Stimulated activated CD4-positive, alpha-beta T cell treated with anti-CD3 and anti-CD28 coated beads, Interleukin-4, amount 100 ng/mL, for 24 hours (primary cell): ENCODE data around the gene RPA1.
"Not testable (repeated sequence)": the region's sequence is repeated elsewhere in the genome, so short reads cannot be mapped to it uniquely, and the experiment has no call there.

Source experiments
- DNase-seq: peaks from one replicate; pipeline ENCODE4 v3.0.0-alpha.2; 2020

The RPA1 gene

DNA sequence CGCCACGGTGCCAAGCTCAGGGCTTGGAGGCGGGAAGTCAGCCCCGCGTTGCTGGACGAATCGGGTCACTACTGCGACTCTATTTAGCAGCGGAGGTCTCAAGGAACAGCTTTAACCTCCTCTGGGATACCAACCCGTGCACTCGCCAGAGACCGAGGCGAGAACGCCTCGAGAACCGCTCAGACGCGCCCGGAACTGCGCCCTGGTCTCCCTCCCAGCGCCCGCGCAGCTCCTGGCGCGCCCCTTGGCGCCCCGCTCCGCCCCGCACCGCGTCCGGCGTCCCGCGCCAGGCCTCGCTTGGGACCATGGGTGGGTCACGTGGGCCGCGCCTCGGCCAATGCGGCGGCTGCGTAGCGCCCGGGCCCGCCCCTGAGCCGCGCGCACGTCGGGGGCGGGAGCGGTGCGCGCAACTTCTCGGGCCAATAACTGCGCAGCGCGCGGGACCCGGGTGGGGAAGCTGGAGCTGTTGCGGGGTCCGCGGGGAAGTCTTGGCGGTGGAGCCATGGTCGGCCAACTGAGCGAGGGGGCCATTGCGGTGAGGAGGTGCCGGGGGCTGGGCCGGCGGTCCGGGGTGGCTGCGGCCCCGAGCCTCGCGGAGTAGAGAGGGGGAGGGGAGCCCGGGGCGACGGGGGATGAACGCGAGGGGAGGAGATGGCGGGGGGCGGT lies at the start of gene RPA1, which contains the start of gene SMYD4:
Gene RPA1, plus strand, starts transcription at position 414 of the 666 bp plus-strand sequence. Its CDS starts 89 bp downstream, at position 503.
Gene SMYD4, minus strand, starts transcription at position 311 of the 666 bp plus-strand sequence. CDS start 1,908 bp downstream, outside the sequence.
- DNase-seq = peak; percentile 89

DNA sequence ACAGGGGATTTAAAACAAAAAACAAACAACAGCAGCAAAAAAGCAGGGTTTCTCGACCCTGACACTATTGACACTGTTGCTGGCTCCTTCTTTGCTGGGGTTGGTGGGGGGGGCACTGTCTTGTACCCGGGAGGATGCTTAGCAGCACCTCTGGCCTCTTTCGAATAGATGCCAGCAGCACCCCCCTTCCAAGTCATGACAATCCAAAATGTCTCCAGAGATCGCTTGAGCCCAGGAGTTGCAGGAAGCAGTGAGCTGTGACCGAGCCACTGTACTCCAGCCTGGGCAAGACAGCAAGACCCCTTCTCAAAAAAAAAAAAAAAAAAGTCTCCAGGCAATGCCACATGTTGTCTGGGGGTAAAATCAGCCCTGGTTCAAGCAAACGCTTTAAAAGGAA lies 47.6 kb upstream of the RPA1 start:
- DNase-seq = no peak

DNA sequence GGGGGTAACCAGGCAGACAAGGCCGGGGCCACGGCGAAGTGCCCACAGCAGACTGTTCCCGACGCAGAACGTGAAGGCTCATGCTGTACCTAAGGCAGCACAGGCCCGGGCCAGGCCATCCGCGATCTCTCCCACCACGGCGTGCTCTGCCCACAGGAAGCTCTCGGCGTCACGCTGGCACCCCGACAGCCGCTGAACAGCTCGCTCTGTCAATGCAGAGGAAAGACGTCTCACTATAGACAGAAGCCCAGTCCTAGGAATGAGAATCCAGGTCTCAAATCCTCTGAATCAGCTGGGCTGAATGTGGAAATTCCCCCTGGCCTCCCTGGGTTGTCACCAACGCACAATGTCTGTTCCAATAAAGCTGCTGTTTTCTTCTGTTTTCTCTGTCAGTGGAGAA lies 46.5 kb upstream of the RPA1 start:
- no peak for DNase-seq

DNA sequence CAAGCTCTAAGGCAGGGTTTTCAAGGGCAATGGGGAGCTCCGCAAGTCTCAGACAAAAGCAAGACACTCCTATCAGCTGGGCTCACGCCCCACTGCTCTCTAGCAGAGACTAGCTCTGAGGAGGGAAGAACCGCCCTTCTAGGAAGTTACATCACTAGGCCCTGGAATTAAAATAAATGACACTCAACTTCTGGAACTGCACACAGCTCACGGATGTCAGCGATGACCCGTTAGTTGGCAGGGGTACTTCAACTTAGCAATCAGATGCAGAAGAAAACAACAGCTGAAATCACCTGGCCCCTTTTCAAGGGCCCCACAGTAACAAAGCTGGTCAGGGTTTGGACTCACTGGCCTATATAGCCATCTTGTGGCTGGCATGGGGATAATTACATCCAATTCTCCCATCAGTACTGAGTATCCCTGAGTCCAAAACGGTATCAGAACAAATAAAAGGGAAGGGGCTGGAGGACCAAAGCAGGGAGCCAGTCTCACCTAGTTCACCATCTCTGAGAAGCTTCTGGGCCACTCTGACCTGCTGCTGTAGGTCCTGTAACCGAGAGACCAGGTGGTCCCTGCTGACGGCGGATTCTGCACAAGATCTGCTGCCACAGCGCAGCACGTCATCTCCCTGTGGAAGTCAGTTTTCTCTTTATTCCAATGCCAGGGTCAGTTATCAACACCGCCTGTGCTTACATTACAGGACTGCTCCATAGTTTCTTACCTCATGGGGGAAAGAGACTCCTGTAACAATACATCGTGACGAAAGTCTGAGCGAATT lies 45.8 kb upstream of the RPA1 start:
- DNase-seq = no peak

DNA sequence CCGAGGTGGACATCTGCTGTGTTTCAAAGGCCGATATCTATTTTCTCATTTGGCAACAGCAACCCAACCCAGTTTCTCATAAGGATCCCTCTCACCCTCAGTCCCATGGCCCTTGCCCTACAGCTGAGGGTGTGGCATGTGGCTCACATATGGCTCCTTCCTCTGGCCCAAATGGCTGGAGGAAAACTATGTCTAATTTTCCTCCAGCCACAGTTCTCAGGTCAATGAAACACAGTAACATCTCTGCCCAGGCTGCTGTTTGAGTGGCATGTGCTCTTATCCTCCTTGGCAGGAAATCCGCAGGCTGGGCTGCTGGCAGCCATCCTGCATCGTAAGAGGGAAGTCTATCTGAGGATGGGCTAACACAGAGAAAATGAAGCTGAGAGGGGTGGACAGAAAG lies 43.9 kb upstream of the RPA1 start:
- DNase-seq = no peak

DNA sequence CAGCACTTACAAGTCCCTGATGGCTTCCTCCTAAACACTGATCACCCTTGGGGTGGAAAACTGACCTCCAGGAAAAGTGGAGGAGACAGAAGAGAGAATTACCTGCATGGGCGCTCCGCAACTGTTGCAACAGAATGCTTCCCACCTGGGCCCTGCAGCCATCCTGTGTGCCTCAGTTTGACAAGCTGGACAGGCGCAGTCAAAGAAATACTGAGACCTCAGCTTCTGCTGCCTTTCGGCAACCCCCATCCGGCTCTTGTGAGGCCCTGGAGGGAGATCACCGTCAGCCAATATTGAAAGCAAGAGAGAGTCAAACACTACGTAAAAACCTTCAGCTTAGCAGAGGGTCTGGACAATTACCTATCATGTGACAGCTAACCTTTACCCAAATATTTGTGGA lies 43.1 kb upstream of the RPA1 start:
- DNase-seq = no peak

DNA sequence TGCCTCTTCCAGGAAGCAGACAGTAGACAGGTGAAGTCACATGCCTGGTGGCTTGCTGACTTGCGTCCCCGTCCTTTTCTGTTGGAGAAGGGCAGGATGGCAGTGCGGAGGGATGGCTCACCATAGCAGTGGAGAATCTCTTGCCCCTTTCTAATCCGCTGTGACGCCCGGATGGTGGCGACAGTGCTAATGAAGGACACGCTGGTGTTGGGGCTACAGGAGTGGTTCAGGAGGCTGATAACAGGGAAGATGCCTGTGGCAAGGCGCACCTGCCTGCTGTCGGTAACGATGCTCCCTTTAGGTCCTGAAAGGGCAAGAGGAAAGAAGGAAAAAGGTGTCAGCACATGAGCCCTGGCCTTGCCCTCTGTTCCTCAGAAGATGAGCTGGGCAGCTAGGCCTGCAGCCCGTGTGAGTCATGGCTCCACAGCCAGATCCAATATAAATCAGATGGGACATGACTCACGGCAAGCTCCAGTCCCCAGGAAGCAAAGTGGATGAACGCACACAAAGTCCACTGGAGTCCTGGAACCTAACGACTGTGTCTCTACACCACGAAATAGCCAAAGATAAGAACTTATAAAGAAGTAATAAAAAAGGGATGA lies 42.4 kb upstream of the RPA1 start:
- no peak for DNase-seq

DNA sequence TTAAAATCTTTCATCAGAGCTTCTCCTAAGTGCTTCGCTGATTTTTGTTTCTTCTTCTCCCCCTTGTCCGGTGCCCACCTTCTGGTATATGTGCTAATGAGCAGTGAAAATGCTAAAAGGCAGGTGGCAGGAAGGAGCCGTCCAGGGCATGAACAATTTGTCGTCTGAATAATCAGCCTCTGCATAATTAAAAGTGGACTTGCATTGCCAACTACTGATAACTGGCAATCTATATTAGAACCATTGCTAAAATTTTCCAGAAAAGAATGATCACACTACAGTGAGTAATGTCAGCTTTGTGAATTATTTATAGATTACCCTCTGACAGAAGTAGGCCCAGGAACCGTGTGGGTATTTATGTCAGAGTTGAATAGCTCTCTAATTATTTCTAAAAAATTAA lies 39.9 kb upstream of the RPA1 start:
- no peak for DNase-seq

DNA sequence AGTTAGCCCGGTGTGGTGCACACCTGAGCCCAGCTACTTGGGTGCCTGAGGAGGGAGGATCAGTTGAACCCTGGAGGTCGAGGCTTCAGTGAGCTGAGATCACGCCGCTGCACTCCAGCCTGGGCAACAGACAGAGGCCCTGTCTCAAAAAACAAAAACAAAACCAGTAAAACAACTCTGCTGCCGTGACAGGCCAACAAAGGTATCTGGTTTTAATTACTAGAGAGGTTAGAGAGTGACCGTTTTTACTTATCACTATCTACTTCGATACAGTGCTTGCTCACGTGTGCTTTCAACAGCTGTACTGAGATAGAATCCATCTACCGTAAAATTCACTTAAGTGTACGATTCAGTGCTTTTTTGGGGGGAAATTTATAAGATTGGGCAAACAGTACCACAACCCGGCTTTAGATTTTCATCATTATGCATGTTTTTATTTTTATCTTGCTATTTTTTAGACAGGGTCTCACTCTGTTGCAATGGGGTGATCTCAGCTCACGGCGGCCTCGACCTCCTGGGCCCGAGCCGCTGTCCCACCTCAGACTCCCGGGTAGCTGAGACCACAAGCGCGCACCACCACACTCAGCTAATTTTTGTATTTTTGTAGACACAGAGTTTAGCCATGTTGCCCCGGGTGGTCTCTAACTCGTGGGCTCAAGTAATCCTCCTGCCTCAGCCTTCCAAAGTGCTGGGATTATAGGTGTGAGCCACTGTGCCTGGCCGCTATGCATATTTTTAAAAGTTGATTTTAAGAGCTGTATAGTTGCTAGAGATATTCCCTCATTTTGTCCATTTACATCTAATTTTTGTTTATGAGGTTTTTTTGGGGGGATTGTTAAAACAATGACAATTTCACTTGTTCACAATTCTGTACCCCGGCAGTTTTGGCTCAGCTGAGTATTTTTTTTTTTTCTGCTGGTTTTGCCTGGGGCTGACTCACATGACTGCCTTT lies 37.0 kb upstream of the RPA1 start:
- DNase-seq = no peak

DNA sequence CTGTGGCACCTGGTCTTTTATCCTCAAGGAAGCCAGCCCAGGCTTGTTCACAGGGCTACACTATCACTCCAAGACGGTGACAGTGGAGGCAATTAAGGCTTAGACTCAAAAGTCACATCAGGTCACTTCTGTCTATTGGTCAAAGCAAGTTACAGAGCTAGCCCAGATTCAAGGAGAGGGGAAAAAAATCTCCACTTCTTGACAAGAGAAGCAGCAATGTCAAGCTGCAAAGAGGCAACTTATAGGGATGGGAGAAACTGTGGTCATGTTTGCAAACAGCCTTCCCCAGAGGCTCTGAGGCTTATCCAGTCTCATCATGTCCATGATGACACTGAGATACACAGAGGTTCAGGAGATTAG lies 36.4 kb upstream of the RPA1 start:
- no peak for DNase-seq

DNA sequence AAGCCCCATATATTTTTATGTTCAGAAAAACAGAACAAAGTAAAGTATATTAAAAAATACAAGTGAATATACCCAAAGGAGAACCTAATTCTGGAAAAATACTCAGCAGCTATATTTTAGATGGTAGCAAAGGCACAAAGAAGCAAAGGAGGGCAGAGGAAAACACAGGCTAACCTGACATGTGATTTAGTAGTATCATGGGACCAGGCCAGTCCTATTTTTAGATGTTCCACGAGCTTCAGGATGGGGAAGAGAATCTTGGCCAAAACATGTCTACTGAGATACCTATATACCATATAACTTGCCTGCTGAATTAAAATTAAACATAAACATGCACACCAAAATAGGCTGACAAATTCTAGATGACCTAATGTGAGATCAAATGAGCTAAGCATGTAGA lies 33.0 kb upstream of the RPA1 start:
- DNase-seq = no peak

DNA sequence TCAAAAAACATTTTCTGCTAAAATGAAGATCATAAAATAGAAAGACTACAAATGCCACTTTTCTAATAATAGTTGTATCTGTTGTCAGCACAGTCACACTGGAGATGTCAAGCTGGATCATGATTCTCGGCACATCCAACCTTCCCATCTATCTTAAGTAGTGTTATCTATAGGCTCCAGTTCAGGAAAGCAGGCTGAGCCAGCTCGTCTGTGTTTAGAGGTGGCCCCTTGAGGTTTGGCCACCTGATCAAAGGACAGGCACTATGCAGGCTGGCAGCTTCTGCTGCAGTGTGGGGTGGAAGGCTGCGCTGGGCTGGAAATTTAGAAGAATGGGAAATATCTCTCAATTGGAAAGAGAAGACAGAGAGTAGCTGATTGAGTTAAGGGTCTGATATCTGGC lies 32.5 kb upstream of the RPA1 start:
- DNase-seq = no peak

DNA sequence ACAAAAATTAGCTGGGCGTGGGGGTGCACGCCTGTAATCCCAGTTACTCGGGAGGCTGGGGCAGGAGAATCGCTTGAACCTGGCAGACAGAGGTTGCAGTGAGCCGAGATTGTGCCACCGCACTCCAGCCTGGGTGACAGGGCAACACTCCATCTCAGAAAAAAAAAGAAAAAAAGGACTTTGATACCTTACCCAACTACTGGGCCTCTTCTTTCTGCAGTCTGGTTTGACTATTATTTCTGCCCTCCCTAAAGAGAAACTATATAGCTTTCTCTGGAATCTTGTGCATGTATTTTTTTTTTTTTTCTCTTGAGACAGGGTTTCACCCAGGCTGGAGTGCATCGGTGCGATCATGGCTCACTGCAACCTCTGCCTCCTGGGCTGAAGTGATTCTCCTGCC lies 32.0 kb upstream of the RPA1 start:
- not testable (repeated sequence) for DNase-seq

DNA sequence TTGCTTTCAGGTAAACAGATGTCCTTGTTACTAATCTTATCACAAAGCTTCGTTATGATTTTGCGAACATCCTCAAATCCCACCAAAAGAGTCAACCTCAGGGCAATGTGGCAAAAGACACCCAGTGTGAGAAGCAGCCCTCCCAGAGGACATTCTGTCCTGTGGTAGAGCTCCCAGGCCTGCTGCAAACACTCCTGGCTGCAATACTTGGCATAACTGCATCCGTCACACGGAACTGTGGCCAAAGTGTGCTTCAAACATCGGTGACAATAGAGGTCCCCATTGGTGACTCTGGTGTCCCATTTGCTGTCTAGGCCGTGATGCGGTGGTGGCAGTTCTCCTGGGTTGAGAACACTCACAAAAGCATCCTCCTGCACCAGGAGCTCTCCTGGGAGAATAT lies 29.6 kb upstream of the RPA1 start:
- no peak for DNase-seq

DNA sequence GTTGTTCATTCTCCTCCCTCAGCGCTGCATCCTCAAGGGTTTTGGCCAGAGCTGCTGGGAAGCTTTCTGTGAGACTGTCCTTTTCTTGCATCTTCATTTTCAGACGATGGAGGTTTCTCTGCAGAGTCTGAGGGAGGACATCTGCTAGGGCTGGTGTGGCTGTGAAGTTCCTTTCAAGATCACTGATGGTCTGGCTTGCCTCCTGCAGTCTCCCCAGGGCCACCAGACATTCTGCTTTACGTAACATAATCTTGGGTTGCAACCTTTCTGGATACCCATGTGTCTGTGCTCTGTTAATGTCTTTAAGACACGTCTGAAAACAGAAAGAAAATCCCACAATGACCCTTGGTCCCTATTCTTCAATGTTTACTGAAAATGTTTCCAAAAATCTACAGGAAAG lies 29.1 kb upstream of the RPA1 start:
- DNase-seq = no peak

DNA sequence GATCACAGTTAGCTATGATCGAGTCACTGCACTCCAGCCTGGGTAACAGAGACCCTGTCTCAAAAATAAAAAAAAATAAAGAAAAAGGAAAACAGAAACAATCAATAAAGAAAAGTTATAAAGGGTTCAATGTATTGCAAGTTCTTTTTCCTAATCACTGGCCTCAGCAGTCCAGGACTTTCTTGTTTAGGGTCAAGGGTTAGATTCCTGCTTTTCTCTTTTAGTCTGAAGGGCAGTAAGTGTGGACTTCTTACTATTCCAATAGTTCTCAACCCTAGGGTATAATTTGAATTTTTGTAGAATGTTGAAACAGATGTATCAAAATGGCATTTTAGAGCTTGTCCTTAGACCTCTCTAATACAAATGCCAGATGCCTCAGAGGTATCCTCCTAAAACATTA lies 27.4 kb upstream of the RPA1 start:
- no peak for DNase-seq

DNA sequence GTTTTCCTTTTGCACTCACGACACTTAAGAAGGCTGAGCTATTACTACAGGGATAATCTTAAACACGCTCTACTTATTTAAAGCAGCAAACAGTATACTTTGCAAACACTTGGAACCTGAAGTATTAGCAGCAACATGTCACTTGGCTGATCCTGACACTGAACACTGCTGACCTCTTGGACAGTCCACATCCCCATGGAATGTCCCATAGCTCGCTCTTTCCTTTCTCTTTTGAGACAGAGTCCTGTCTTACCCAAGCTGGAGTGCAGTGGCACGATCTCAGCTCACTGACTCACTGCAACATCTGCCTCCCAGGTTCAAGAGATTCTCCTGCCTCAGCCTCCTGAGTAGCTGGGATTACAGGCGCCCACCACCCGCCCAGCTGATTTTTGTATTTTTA lies 26.5 kb upstream of the RPA1 start:
- DNase-seq = no peak

DNA sequence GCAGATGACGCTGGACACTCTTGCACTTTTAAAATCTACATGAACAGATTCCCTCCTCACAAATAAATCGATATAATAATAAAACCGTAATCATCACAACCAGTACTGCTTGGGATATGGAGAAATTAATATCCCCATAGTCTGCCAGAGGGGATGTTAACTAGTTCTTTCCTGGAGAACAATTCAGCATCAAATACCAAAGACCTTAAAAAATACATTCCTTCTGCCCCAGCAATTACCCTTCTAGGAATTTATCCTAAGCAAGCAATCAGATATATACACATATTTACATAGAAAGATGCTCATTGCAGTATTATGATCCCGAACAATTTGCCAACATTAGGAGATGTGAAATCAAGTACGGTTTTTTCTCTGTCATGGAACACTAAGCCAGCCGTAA lies 21.9 kb upstream of the RPA1 start:
- no peak for DNase-seq

DNA sequence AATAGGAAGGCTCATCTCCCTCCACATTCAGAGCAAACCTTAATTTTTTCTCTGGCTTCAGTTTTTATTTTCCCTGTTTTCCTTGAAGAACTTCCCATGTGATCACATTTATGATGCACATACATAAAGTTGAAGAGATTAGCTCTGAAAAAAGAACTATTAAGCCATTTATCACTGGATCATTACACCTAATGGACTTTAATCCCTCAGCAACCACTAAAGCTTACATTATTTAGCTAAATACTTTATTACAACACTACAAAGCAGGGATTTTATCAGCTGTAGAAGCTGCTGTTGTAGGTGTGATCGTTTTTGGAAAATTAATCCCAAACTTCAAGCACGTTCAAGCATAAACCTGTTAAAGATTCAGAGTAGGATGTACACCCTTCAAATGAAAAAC lies 21.2 kb upstream of the RPA1 start:
- DNase-seq = no peak

DNA sequence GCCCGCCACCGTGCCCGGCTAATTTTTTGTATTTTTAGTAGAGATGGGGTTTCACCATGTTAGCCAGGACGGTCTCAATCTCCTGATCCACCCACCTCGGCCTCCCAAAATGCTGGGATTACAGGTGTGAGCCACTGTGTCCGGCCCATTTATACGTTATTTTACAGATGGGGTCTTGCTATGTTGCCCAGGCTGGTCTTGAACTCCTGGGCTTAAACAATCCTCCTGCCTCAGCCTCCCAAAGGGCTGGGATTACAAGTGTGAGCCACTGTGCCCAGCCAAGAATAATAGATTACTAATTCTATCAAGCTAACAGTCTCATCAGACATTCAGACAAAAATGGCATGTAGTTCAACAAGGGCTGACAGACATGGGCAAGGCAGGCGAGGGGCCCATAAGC lies 20.0 kb upstream of the RPA1 start:
- not testable (repeated sequence) for DNase-seq

DNA sequence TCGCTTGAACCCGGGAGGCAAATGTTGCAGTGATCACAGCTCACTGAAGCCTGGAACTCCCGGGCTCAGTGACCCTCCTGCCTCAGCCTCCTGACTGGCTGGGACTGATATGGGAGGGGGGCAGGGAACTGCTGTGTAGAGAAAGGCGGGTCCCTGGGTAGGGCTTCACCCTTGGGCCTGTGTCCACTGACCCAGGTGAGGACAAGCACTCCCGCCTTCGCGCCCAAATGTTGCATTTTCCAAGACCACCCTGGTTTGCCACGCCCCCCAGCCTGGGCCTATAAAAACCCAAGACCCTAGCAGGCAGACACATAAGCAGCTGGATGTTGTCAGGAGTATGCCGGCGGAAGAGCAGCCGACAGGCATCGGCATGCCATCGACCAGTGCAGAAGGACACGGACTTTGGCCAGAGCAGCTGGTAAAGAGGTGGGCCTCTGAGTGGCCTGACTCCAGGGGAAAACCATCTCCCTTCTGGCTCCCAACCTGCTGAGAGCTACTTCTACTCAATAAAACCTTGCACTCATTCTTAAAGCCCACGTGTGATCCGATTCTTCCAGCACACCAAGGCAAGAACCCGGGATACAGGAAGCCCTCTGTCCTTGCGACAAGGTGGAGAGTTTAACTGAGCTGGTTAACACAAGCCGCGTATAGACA lies 19.2 kb upstream of the RPA1 start:
- no peak for DNase-seq

DNA sequence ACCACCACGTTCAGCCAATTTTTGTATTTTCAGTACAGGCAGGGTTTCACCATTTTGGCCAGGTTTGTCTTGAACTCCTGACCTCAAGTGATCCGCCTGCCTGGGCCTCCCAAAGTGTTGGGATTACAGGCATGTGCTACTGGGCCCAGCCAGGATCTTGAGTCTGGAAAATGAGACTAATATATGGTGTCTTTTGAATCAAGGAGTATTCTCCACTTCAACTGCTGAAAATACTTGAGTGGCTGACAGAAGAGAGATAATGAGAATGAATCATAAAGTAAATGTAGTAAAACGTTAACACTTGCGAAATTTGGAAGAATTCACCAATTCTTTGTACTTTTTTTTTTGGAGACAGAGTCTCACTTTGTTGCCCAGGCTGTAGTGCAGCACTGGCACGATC lies 16.7 kb upstream of the RPA1 start:
- no peak for DNase-seq
